ENCODE measurements around the gene ODAPH. TPM values are rescaled to one million over a fixed set of nuclear protein-coding genes. Genes with fewer than 3 reads are reported as not detected.

The ODAPH gene, protein sequence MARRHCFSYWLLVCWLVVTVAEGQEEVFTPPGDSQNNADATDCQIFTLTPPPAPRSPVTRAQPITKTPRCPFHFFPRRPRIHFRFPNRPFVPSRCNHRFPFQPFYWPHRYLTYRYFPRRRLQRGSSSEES
- 0.29 TPM in 1 of 2 replicates, not detected in the other for total RNA-seq

DNA sequence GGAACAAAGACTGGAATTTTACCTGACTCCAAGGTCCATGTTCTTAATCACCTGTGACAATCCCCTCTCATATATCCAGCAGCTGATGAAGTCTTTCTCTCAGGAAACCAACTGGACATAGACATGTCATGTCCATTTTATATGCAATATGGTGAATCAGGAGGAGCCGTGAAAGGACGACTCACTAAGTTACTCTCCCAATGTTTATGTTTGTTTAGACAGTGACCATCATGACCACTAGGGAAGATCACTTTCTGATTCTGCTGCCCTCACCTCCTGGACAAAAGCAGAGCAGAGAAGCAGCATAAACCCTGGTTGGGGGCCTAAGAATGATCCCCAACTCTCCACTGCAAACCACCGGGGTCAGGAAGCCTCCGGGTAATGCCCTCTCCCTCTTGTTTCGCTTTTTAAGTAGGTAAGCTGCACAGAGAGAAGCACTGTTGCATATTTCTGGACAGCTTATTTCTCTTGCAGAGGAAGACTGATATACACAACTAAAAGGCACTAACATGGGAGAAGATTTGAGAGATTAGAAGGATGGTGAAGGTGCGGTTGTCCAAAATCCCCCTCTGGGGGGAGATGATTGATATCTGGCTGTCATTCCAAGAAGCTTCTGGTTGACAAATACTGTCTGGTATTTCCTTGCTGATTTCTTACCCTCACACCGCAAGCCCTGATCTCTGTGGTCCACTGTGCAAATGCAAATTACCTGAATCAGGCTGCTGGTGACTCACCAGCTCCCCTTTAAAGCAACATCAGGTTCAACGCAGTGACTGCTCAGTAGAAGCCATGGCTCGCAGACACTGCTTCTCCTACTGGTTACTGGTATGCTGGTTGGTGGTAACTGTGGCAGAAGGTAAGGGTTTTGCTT is at the start of gene ODAPH:
TSS of gene ODAPH (plus strand) at position 773 of the 871 bp plus-strand sequence. CDS start at position 790, 17 bp downstream.

DNA sequence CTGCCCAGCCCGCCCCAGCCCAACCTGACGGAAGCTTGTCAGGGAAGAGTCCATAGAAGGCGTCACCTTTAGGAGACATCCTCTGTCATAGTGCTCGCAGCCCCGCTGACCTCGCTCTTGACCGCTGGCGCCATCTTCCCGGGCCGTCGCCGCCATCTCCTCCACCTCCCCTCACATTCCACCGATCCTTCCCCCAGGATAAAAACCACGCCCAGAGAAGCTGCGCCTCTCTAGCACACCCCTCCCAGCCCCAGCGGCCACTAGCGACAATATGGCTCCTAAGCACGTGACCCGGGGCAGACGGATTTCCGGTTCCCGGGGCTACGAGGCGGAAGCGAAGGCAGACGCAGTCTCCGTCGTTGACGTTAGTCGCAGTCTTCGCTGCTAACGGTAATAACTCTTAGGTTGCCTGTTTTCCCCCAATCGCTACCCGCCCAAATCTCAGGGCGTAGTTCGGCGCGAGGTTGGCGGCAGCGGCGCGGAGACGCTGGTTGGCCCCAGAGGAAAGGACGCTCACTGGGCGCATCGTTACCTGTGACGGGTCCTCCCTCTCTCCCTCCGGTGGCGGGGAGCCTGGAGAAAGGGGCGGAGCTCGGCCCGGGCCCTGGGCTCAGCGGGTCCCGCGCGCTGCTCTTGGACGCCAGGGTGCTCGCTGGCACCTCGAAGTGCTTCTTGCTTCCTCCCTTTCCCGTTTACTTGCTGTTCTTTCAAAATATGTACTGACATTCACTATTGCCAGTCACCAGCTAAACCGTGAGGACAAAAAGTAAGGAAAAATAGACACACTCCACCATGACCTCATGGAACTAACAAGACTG is 41.5 kb upstream of the ODAPH start, which contains the start of the genes RCHY1 and THAP6:
TSS of gene RCHY1 (minus strand) at position 273 of the 818 bp plus-strand sequence. CDS start at position 156, 117 bp downstream.
TSS of gene THAP6 (plus strand) at position 343 of the 818 bp plus-strand sequence. CDS start 980 bp downstream, outside the sequence.

Other genes starting within 250 kb of the ODAPH start
- 25.6 and 27.5 TPM in 2 replicates for gene RCHY1, start 41.7 kb upstream of the ODAPH start, total RNA-seq
- gene THAP6, start 41.6 kb upstream of the ODAPH start, total RNA-seq = 14.2 and 17.7 TPM in 2 replicates
- 0.29 and 0.88 TPM in 2 replicates for gene CDKL2, start 74.5 kb downstream of the ODAPH start, total RNA-seq
- gene G3BP2, start 117.3 kb downstream of the ODAPH start, total RNA-seq = 135 and 165 TPM in 2 replicates
- 123 and 145 TPM in 2 replicates for gene USO1, start 168.5 kb downstream of the ODAPH start, total RNA-seq